Activated CD8-positive, alpha-beta memory T cell treated with anti-CD3 and anti-CD28 coated beads, Interleukin-2, amount 50 U/mL, for 4 hours (primary cell): ENCODE results near the gene AFAP1.

Experiments used
- DNase-seq: peaks from one replicate; pipeline ENCODE4 v3.0.0-alpha.2; 2020

AFAP1 gene

DNA sequence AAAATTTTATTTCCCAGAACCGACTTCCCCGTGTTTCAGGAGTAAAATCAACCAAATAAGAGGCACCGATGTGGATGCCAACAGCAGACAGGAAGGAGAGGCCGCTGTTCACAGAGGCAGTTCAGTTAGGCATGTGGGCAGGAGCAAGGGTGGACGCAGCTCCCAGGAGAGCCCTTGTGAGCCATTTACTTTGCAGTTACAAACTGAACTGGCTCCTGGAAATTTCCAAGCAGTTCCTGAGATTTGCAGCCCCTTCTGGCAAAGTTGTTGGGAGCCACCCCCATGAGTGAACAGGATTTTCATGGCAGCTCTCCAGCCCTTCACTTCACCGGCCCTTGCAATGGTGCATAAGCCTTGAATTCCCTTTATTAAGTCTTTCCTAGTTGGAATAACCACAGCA, 189.1 kb downstream of the AFAP1 start:
- DNase-seq = no peak

DNA sequence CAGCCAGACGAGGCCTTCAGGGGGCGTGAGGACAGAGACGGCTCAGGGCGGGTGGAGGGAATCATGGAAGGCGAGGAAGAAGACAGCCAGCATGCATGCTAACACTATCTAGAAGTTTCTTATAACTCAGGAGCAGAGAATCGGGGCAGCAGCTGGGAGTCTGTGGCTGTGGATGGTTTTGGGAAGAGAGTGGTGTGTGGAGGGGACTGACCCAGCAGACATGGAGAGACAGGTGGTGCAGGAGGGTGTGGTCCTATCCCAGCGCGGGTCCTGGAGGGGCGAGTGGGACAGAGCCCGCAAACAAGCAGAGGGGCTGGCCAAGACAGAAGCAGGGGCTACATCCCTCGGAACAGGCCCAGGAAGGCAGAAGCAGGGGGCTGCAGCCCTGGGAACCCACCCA, 192.1 kb downstream of the AFAP1 start:
- no peak for DNase-seq

DNA sequence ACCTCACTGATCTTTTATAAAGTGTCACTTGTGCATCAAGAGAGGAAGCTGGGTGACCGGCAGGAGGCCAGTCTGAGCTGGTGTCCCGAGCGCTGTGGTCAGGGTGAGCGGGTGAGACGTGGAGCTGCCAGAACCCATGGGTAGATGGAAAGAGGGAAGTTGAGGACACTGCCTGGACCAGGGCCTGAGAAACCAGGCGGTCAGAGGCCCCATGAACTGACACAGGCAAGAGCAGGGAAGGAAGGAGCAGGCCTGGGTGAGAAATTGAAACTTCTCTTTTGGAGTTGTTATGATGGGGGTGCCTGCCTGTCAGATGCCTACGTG, 192.6 kb downstream of the AFAP1 start:
- DNase-seq = no peak

DNA sequence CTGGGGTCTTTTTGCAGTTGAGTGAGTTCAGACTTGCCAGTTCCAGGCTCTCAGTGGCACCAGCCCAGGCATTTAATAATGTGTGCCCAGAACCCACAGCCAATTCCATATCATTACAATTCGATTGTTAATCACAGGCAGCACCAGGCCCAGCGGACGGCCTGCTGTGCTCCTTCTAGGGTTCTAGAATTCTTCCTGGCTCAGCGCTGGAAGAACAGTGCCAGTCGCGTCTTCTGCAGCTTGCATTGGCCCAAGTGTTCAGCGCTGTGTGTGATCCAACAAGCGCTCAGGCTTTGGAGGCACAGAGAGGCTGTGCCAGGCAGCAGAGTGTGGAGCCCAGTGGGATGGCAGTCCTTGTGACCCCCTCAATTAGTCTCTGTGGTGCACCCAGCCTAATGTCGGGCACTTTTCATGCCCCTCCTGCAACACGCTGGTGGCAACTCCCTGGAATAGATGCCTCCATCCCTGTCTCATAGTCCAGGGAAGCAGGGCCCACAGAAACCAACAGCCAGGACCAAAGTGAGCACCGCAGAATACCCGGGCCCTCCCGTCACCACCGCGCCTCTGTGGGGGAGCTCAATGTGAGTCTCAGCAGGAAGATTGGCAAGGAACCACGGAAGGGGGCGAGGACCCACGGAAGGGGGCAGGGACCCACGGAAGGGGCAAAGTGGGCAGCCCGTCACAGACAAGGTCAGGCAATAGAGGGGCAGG, 193.2 kb downstream of the AFAP1 start:
- DNase-seq = no peak

DNA sequence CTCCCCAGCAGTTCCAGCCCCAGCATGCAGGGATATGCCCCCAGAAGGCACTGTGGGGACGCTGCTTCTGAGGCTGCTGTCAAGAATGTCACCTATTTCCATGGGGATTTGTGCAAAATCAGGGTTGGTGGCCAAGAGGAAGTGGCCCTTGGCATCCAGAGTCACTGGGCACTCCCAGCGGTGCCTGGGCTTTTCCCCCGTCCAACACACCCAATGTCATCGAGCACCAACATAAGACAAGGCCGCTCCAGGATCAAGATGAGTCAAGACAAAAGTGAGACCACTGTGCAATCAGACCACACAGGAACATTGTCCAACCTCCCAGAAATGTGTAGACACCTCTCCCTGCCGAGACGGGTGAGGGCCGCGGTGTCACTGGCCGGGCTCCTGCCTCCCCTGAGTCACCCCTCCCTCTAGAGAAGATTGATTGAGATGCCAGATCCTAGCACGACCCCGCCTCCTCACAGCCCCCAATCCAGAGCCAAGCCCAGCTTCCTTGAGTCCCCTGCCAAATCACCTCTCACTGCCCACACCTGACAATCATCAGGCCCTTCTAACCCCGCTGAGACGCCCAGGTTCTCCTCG, 194.3 kb downstream of the AFAP1 start:
- no peak for DNase-seq

DNA sequence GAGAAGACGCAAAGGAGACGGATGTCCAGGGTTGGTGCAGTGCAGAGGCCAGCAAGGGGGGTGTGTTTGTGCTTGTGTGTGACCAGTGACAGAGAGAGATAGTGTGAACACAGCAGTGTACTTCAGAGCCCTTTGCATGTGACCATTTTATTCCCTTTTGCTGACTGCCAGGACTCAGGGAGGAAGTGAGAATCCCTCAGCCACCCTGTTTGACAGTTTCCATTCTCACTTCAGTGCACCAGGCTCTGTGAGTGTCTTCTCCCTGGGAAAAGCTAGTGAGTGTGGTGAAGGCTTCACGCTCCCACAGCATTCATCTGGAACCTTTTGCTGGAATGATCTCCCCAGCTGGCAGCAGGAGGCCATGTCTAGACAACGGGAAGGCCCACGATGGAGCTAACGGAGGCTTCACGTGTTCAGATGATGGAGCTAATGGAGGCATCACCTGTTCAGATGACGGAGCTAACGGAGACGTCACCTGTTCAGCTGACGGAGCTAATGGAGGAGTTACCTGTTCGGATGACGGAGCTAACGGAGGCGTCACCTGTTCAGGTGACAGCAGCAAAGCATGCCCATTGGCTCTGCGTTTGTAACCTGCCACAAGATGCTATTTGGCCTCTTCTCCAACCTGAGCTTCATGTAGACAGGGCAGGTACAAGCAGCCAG, 195.4 kb downstream of the AFAP1 start:
- no peak for DNase-seq

DNA sequence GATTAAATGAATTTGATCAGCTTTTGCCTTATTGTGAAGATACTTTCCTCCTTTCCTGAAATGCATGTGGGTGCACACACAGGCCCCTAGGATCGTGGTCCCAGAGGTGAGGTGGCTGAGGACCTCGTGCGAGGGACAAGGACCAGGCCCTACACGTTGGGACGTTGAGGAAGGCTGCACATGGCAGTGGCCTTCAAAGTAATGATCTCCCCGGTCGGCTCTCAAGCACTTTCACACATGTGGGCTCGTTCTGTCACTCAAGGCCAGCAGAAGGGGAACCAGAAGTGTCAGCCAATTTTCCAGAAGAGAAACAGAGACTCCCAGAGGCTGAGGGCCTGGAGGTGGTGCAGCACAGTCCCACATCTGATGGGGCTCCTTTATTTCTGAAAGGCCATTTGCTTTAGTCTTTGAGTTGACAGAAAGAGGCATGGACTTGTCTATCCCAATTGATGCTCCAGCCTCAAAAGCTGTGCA, 196.8 kb downstream of the AFAP1 start:
- no peak for DNase-seq

DNA sequence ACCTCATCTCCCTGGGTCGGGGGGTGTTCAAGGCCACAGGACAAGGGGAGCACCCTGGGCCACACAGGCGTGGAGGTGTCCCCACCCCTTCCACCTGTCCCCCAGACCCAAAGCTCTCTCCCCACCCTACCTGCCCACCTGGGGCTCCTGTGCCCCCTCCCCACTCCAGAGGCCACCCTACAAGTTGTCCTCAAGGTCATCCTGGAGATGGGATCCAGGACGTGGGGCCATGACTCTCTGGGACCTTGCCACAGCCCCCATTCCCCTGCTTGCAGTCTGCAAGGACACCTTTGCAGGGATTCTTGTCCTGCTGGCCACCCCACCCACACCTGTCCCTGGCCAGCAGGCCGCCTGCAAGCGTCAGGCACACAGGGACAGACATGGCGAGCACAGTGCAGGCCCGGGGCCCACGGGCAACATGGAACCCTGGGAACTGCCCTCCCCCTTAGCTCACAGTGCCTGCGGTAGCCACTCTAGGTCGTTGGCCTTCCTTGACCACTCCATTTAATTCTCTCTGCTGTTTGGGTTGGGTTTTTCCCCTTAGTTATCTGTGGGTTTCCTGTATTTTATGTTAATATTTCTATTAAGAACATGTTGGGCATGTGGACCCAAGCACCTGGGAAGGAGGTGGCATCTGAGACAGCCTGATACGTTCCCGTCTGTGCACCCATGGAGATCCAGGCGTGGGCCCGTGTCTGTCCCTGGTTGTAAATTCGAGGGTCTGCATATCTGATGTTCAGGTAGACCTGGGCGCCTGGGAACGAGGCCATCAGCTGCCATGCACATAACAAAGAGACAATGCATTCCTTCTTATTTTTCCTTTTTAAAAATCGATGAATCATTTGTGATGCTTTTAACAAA, 197.5 kb downstream of the AFAP1 start:
- no peak for DNase-seq

DNA sequence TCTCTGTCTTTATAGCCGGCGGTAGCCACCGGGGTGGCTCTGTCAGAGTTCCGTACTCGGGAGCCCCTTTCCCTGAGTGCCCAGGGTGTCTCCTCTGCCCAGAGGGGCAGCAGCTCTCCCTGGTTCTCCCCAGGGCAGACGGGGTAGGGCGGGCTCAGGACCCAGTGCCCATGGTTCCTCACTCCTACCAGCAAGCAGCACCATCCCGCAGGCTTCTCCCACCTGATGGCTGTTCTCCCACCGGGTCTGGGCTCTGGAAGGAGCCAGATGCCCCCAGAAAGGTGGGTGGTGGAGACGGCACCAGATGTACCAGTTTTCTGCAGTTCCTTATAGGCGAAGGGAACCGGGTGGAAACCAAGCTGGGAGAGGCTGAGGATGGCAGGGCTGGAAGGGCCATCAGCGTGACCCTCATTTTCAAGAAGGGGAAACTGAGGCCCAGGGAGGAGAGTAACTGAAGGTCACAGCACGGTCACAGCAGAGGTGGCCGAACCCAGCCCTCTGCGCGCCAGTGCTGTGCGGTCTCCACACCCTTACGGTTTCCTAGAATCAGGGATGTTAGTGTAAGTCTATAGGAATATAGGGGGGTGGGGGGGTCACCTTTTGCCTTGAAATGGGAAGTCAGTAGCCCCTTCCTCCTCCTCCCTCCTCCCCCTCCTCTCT, 198.7 kb downstream of the AFAP1 start:
- DNase-seq = no peak

DNA sequence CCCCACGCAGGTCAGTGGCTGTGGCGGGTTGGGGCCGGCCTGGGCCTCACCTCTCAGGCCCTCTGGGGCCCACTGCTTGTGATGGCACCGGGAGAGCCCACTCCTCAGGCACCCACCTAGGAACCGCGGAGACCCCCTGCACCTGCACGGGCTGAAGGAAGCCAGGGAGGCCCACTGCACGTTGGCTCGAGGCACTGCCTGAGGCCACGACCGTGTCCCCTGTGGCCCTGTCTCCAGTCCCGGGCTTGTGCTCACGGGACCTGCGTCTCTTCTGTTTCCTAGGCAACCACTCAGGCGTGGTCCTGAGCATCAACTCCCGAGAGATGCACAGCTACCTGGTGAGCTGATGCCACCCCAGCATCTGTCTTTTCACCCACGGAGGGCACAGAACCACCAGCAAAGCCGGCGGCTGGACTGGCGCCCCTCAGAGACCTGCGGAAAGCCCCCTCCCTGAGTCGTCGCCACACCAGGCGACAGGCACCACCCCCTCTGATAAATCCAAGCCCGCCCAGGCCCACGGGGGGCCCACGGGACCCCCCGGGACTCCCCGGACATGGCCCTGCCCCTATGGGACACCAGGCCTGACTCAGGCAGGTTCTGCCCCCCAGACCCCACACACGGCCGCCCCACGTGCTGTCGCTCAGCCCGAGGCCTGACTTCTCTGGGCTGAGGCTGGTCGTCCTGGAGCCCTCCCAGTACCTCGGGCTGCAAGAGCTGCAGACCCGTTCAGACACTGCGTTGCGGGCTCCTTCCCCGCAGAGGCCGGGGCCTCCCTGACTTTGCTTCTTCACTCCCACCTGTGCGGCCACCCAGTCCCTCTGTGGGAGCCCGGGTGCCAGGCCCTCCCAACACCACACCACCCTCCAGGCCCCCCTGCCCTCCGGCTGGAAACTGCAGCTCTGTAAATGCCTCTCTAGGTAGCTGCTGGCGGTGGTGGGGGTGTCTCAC, 199.5 kb downstream of the AFAP1 start:
- DNase-seq = no peak

DNA sequence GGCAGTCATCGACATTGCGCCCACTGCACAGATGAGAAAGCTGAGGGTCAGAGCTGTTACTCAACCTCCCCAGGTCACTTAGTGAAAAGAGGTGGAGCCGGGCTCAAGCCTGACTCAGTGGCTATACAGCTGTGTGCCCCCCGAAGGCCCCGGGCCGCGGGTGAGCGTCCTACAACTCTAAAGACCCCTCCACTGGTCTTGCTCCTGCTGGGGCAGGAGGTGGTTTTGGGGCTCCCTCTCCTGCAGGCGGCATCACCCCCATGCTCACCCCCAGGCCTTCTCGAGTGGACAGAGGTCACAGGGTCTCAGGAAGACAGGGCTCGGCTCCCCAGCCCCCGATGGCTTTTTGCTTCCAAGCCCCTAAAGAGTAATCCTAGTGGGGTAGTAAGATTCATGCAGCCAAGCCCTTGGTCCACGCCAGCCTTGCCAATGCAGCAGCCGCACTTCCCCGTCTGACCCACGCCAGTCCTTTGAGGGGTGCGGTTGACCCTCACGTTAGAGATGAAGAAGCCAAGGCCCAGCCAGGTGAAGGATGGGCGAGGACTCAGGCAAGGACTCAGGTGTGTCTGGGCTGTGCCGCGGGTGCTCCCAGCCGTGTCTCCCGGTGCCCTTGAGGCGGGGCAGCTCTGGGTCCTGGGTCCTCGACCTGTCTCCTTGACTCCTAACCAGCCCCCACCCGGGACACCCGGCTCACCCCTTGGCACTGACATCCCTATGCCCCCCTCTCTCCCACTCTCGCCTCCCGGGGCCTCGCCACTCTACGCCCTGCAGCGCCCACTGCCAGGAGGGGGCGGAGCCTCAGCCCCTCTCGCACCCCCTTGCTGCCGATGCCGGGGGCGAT, 200.4 kb downstream of the AFAP1 start:
- DNase-seq = no peak

DNA sequence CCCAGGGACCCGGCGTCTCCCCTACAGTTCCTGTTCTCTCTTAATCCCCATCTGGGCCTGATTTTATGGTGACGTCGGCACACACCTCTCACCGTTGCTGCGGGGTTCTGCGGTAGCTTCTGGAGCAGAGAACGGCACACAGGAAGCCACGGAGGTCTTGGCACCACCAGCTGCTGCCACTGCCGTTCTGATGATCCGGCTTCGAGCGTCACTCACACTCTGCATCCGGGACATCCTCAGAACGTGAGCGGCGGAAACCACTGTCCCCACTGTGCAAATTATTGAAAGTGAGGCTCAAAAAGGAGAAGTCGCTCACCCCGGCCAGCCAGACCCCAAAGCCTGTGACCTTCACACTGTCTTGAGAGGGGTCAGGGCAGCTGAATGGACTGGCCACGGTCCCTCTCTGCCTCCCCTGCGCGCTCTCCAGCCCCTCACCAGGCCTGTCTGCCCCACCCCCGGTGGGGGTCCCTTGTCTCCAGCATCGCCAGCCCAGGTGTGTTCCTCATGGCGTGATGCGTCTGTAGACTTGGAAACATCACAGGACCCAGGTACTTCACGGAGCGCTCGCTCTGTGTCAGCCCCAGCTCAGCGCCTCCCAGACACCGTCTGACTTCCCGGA, 201.1 kb downstream of the AFAP1 start:
- no peak for DNase-seq

DNA sequence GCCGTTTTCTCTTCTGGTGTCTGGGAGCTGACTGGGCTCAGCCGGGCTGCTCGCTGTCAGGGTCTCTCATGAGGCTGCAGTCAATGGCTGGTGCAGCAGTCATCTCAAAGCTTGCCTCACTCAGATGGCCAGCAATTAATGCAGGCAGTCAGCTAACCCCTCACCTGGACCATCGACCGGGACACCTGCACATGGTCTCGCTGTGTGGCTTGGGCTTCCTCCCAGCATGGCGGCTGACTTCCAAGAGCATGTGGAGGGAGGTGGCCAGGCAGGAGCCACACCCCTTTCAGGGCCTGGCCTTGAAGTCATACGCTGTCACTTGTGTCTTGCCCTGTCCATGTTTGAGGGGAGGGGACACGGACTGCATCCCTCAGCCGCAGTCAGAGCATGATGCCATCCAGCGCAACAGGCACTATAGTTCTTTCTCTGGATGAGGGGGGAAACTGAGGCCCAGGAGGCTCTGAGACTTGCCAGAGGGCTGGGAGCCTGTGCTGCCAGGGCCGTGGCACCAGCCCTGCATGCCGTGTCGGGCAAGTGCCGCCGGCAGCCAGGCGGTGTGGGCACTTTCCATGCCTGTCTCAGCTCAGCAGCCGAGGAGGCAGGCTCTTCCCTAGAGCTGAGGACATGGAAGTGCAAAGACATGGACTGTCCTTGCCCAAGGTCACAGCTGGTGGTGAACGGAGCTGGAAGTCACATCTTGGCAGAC, 201.8 kb downstream of the AFAP1 start:
- DNase-seq = no peak

DNA sequence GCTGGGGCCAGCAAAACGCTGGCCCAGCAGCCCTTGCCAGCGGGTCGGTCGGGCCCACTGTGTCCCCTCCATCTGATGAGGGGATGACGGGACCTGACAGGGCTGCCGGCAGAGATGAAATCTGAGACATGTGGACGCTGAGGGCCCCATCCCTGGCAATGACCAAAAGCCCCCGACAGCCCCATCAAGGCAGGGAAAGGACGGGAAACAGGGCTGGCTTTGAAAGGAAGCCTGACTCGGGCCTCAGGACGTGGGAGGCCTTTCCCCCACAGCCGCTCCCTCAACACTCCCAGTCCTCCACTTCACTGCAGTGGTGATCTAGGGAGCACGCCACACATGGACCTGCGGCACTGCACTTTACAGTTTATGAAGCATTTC, 202.4 kb downstream of the AFAP1 start:
- DNase-seq = no peak

DNA sequence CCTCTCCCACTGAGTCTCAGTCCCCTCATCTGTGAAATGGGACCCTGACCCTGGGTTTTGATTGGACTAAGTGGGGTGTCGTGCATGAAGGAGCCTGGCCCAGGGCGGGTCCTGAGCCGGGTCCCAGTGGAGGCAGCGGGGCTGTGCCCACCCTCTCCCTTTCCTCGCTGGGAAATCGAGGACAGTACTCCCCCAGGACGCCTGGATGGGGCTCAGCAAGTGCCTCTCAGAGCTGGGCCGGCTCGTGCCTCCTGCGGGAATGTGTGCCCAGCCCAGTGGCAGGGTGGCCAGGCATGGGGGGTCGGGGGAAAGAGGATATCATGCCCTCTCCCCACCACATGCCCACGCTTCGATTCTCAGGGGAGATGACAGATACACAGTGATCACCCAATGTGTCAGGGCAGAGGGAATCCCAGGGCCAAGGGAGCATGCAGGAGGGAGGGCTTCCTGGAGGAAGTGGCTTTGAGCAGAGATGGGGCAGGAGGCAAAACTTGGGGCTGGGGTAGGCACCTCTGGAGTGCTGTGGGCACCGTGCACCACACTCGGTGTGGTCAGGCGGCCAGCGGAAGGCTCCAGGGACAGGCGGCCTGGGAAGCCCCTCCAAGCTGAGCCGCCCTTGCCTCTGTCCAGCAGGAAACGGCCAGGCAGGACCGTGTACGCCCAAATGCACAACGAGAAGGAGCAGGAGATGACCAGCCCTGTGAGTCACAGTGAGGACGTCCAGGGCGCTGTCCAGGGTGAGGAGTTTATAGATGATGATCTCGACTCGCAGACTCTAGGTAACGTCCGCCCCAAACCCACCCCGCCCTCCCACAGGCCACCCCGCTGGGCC, 203.0 kb downstream of the AFAP1 start:
- no peak for DNase-seq

DNA sequence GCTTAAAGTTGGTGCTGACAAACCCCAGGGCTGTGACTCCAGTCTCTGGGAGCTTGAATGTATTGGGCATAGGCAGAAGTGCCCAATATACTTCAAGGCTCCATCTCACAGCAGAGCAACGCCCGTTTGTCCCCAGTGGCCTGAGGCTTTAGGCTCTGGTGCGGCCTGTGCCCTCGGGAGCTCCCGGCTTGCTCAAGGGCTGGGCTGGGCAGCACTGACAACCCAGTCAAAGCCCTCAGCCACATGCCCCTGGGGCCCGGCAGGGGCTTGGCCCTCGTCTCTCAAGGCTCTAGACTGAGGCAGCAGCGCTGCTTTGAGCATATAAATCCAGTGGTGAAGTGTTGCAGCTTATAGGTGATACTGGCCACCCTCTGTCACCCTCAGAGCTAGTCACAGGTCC, 203.7 kb downstream of the AFAP1 start:
- DNase-seq = no peak

DNA sequence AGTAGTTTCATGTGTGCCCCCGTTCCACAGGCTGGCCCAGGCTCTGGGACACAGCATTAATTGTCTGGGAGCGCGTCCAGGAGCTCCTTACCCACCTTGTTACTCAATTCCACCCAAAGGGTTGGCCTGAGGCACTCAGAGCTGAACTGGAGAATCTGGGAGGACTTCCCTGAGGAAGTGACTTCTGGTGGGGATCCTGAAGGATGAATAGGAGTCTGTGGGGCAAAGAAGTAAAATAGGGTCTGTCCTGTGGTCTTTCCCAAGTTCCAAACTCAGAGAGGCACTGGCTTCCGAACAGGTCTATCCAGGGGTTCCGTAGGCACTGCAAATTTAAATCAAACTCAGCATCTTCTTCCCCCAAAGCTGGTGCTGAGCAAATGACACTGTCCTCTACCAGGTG, 204.3 kb downstream of the AFAP1 start:
- no peak for DNase-seq

DNA sequence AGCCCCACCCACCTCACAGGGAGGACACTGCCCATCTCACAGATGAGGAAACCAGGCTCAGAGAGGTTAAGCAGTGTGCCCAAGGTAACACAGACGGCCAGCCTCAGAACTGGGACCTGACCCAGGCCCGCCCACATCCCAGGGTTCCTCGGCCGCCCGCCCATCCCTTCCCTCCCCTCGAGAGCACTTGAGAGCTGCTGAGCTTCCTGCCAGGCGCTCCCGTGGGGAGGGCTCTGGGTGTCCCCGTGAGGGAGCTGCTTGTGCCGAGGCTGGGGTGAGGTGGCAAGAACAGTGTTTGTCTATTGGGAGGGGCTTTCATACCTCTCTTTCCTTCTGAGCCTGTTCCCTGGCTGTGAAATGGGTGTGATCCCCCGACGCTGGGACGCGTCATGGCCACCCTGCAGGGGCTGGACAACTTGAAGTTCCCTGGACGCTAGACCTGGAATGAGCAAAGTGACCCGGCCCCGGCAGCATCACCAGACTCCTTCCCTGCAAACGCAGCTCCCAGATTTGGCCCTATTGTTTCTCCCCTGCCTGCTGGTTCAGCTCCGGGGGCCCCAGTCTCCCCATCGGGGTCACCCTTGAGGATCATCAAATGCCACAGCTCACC, 204.9 kb downstream of the AFAP1 start:
- DNase-seq = no peak
